Liver (tissue), 9 donors: ENCODE results near the gene ITGA5. TPM values are rescaled to one million over a fixed set of nuclear protein-coding genes. Genes with fewer than 3 reads are reported as not detected.

Source experiments
- DNase-seq: peaks from one replicate; pipeline ENCODE4 v3.0.0-alpha.2; 2017; ENCODE audit warnings: low spot score
- H3K27ac ChIP-seq, 2 donors: one replicate each; pipeline ENCODE4 v1.7.0; 2013; ENCODE audit warnings: inconsistent platforms in 2 of 2, low read length in 2 of 2, control low read depth in 1 of 2, low read depth in 1 of 2, mild to moderate bottlenecking in 1 of 2
- H3K27me3 ChIP-seq, 4 donors: one replicate each; pipeline versions ENCODE4 v1.6.1 to v1.7.0; 2013; ENCODE audit warnings: low read length in 3 of 4, inconsistent platforms in 1 of 4, mild to moderate bottlenecking in 1 of 4, moderate library complexity in 1 of 4; ENCODE audit not compliant: control insufficient read depth in 4 of 4, insufficient read depth in 4 of 4
- H3K36me3 ChIP-seq, 4 donors: one replicate each; pipeline versions ENCODE4 v1.6.1 to v1.7.0; 2013; ENCODE audit warnings: low read length in 3 of 4, mild to moderate bottlenecking in 3 of 4, low read depth in 1 of 4, moderate library complexity in 1 of 4; ENCODE audit not compliant: control insufficient read depth in 4 of 4, insufficient read depth in 3 of 4
- H3K4me1 ChIP-seq, 4 donors: one replicate each; pipeline versions ENCODE4 v1.6.1 to v1.7.0; 2013; ENCODE audit warnings: low read length in 3 of 4, mild to moderate bottlenecking in 3 of 4, moderate library complexity in 1 of 4; ENCODE audit not compliant: control insufficient read depth in 4 of 4, insufficient read depth in 4 of 4
- H3K4me3 ChIP-seq, 3 donors: one replicate each; pipeline versions ENCODE4 v1.6.1 to v1.7.0; 2013; ENCODE audit warnings: low read length in 3 of 3, control low read depth in 1 of 3, low read depth in 1 of 3, mild to moderate bottlenecking in 1 of 3
- H3K9ac ChIP-seq, 2 donors: one replicate each; pipeline ENCODE4 v1.7.0; 2013; ENCODE audit warnings: low read length in 2 of 2, mild to moderate bottlenecking in 2 of 2, moderate library complexity in 2 of 2, control low read depth in 1 of 2, low read depth in 1 of 2
- H3K9me3 ChIP-seq, 4 donors: one replicate each; pipeline versions ENCODE4 v1.6.1 to v1.7.0; 2013; ENCODE audit warnings: low read length in 3 of 4; ENCODE audit not compliant: control insufficient read depth in 4 of 4
- ATF3 ChIP-seq: IDR thresholded peaks from 2 replicates; pipeline ENCODE4 v1.6.1; 2016; ENCODE audit warnings: antibody characterized with exemption
- CTCF ChIP-seq: fragments of 150-350 bp; IDR thresholded peaks from 2 replicates; pipeline ENCODE4 v1.5.1; 2017; ENCODE audit warnings: improper control_type of control experiment, low read depth, low read length; ENCODE audit not compliant: missing input control
- EGR1 ChIP-seq, 2 donors: IDR thresholded peaks; 2 replicates each; pipeline ENCODE4 v1.6.1; 2016 to 2018; ENCODE audit warnings: antibody characterized with exemption in 2 of 2, low read depth in 2 of 2
- FOXA1 ChIP-seq: IDR thresholded peaks from 2 replicates; pipeline ENCODE4 v1.6.1; 2016; ENCODE audit warnings: antibody characterized with exemption
- FOXA2 ChIP-seq: IDR thresholded peaks from 2 replicates; pipeline ENCODE4 v1.6.1; 2016; ENCODE audit warnings: antibody characterized with exemption
- GABPA ChIP-seq, 2 donors: IDR thresholded peaks in 1 of 2; conservative IDR thresholded peaks in 1 of 2; 2 replicates each; pipeline ENCODE4 v1.6.1; 2016; ENCODE audit warnings: antibody characterized with exemption in 2 of 2, mild to moderate bottlenecking in 1 of 2, moderate library complexity in 1 of 2
- JUND ChIP-seq, 2 donors: IDR thresholded peaks; 2 replicates each; pipeline ENCODE4 v1.6.1; 2016; ENCODE audit warnings: antibody characterized with exemption in 2 of 2
- RAD21 ChIP-seq, 2 donors: IDR thresholded peaks; 2 replicates each; pipeline ENCODE4 v1.6.1; 2016; ENCODE audit warnings: antibody characterized with exemption in 2 of 2, mild to moderate bottlenecking in 2 of 2
- TAF1 ChIP-seq: conservative IDR thresholded peaks from 2 replicates; pipeline ENCODE4 v1.6.1; 2016; ENCODE audit warnings: antibody characterized with exemption, mild to moderate bottlenecking
- WGBS: extraction: QIAGEN DNeasy Blood & Tissue Kit; methylation state at CpG from one replicate; pipeline ENCODE4 v1.1.7; 2013; 5-methylcytosine and 5-hydroxymethylcytosine counted together
- polyA plus RNA-seq, 2 donors: library from polyadenylated mRNA; stranded (reverse) in 1 of 2; unstranded in 1 of 2; fragments of 200-250 nt in 1 of 2; fragments of >200 nt in 1 of 2; fragmentation: Nextera tagmentation in 1 of 2; extraction: Ambion mirVana in 1 of 2; gene quantifications; one replicate each; pipeline versions ENCODE4 v1.2.1 to v1.2.3, GENCODE V29; 2013 to 2015
- total RNA-seq, 2 donors: library from RNA; depleted of rRNA; stranded (reverse); fragments of >200 nt; gene quantifications; one replicate each; pipeline ENCODE4 v1.2.3, GENCODE V29; 2014
- TF ChIP-seq, protein P1 (sequence below): IDR thresholded peaks from 2 replicates; pipeline ENCODE4 v1.6.1; 2016; ENCODE audit warnings: antibody characterized with exemption
- TF ChIP-seq, protein P2 (sequence below): IDR thresholded peaks from 2 replicates; pipeline ENCODE4 v1.6.1; 2016; ENCODE audit warnings: antibody characterized with exemption, mild to moderate bottlenecking
- donor health status: healthy.
- donor health status: healthy.
- donor health status: healthy.
- donor health status: healthy.
- donor health status: healthy.

Gene ITGA5
- total and polyA plus RNA-seq, 4 donors = 26.6 to 60.7 (median 39.6) TPM

- whole genome bisulfite sequencing = 87% methylated on average over 2 of the region's 2 CpGs
- H3K27me3 ChIP-seq = no peaks in the 10 kb centered on the region
- DNase-seq = no peak
- no peak overlapping the region for H3K4me3 ChIP-seq
- no peak overlapping the region for H3K27ac ChIP-seq
- H3K9me3 ChIP-seq = no peaks in the 10 kb centered on the region
- peaks cover 0 to 8% (median 2%) of the 10 kb centered on the region in 4 donors for H3K36me3 ChIP-seq
- no peak overlapping the region for H3K9ac ChIP-seq
- TF ChIP-seq, protein P1, sequence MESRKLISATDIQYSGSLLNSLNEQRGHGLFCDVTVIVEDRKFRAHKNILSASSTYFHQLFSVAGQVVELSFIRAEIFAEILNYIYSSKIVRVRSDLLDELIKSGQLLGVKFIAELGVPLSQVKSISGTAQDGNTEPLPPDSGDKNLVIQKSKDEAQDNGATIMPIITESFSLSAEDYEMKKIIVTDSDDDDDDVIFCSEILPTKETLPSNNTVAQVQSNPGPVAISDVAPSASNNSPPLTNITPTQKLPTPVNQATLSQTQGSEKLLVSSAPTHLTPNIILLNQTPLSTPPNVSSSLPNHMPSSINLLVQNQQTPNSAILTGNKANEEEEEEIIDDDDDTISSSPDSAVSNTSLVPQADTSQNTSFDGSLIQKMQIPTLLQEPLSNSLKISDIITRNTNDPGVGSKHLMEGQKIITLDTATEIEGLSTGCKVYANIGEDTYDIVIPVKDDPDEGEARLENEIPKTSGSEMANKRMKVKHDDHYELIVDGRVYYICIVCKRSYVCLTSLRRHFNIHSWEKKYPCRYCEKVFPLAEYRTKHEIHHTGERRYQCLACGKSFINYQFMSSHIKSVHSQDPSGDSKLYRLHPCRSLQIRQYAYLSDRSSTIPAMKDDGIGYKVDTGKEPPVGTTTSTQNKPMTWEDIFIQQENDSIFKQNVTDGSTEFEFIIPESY = no peak
- no peak for TF ChIP-seq FOXA2
- H3K4me1 ChIP-seq = peaks cover 5 to 13% (median 6%) of the 10 kb centered on the region in 4 donors
Observed at GRCh38 chr12:54375259-54375579, 43.8 kb downstream of the ITGA5 start.

- no peaks in the 10 kb centered on the region for H3K9me3 ChIP-seq
- peaks cover 0 to 8% (median 2%) of the 10 kb centered on the region in 4 donors for H3K36me3 ChIP-seq
- WGBS = 71% methylated on average over 2 of the region's 2 CpGs
- TF ChIP-seq RAD21 (IDR thresholded peaks at IDR 0.05) = no peak
- no peak for TF ChIP-seq EGR1 (IDR thresholded peaks at IDR 0.05; ENCODE audit: low read depth in 2 of 2)
- TF ChIP-seq CTCF = no peak
- no peak for TF ChIP-seq TAF1
- TF ChIP-seq, protein P1 = no peak
- TF ChIP-seq JUND (IDR thresholded peaks at IDR 0.05) = no peak
- no peak for TF ChIP-seq GABPA (IDR thresholded peaks at IDR 0.05 in 1 of 2, conservative IDR thresholded peaks at IDR 0.05 in 1 of 2)
- TF ChIP-seq ATF3 = no peak
- TF ChIP-seq, protein P2, sequence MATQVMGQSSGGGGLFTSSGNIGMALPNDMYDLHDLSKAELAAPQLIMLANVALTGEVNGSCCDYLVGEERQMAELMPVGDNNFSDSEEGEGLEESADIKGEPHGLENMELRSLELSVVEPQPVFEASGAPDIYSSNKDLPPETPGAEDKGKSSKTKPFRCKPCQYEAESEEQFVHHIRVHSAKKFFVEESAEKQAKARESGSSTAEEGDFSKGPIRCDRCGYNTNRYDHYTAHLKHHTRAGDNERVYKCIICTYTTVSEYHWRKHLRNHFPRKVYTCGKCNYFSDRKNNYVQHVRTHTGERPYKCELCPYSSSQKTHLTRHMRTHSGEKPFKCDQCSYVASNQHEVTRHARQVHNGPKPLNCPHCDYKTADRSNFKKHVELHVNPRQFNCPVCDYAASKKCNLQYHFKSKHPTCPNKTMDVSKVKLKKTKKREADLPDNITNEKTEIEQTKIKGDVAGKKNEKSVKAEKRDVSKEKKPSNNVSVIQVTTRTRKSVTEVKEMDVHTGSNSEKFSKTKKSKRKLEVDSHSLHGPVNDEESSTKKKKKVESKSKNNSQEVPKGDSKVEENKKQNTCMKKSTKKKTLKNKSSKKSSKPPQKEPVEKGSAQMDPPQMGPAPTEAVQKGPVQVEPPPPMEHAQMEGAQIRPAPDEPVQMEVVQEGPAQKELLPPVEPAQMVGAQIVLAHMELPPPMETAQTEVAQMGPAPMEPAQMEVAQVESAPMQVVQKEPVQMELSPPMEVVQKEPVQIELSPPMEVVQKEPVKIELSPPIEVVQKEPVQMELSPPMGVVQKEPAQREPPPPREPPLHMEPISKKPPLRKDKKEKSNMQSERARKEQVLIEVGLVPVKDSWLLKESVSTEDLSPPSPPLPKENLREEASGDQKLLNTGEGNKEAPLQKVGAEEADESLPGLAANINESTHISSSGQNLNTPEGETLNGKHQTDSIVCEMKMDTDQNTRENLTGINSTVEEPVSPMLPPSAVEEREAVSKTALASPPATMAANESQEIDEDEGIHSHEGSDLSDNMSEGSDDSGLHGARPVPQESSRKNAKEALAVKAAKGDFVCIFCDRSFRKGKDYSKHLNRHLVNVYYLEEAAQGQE = no peak
- TF ChIP-seq FOXA1 = no peak
- DNase-seq = no peak
- H3K4me3 ChIP-seq = no peak overlapping the region
- no peaks in the 10 kb centered on the region for H3K27me3 ChIP-seq
- H3K27ac ChIP-seq = no peak overlapping the region
- H3K4me1 ChIP-seq = peaks cover 5 to 11% (median 6%) of the 10 kb centered on the region in 4 donors
- no peak overlapping the region for H3K9ac ChIP-seq
Observed at GRCh38 chr12:54374562-54375258, 44.4 kb downstream of the ITGA5 start.
